Activated CD8-positive, alpha-beta memory T cell treated with anti-CD3 and anti-CD28 coated beads, Interleukin-2, amount 10 ng/mL, durations not matched to agents 7 days and 5 days (primary cell): ENCODE results near the gene CNOT11. TPM values are rescaled to one million over a fixed set of nuclear protein-coding genes. Genes with fewer than 3 reads are reported as not detected.

ENCODE experiments used
- ATAC-seq: fragments of 150-1000 bp; cut with Tn5 transposase; one replicate; pipeline ENCODE4 v1.10.0; 2021; ENCODE audit warnings: moderate library complexity
- CTCF ChIA-PET: fragments of 350-600 bp; sonication (Branson Sonifier 250); formaldehyde crosslinking; loops from one replicate; lab custom pipeline; 2021; ENCODE audit warnings: antibody characterized with exemption; lab: Charles Lee
- DNase-seq: peaks from one replicate; pipeline ENCODE4 v3.0.0-alpha.2; 2020
- H3K27ac Mint-ChIP-seq: one replicate; pipeline ENCODE4 v1.8.0; 2021; ENCODE audit warnings: mild to moderate bottlenecking, mixed read lengths
- H3K27me3 Mint-ChIP-seq: one replicate; pipeline ENCODE4 v1.8.0; 2021; ENCODE audit warnings: mixed read lengths
- H3K36me3 Mint-ChIP-seq: one replicate; pipeline ENCODE4 v1.8.0; 2021; ENCODE audit warnings: mild to moderate bottlenecking, mixed read lengths
- H3K4me1 Mint-ChIP-seq: one replicate; pipeline ENCODE4 v1.8.0; 2021; ENCODE audit warnings: mixed read lengths
- H3K4me3 Mint-ChIP-seq: one replicate; pipeline ENCODE4 v1.8.0; 2021; ENCODE audit warnings: mild to moderate bottlenecking, moderate library complexity, mixed read lengths
- H3K9me3 Mint-ChIP-seq: one replicate; pipeline ENCODE4 v1.8.0; 2022; ENCODE audit warnings: low read depth, mixed read lengths
- total RNA-seq, 2 experiments: library from RNA; stranded (reverse); gene quantifications; one replicate each; pipeline ENCODE4 v1.2.3, GENCODE V29; 2021

CNOT11 gene
- total RNA-seq, 2 experiments from 2014 or later = 57.4 to 71.9 TPM

DNA sequence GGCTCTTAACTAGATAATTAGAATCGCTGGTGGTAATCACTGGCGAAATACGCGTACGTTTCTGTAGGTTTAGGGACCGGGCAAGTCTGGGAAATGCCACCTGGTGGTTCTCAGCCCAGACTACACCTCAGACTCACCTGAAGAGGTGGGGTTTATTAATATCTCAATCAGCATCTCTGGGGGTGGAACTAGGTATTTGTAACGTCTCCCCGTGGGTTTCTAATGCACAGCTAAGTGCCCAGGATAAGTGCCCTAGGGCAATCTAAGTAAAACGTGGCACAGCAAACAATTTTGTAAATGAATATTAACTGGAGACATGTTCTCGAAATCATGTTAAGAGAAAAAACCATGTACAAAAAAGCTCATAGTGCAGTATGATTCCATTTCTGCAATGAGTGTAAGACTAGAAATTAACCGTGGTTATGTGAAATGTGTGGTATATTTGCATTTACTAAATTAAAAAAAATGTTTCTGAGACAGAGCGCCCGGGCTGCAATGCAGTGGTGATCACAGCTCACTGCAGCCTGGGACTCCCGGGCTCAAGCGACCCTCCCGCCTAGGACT is 760 bp upstream of the CNOT11 start:
- peaks cover 41% of the 10 kb centered on the region for H3K4me1 Mint-ChIP-seq
- CTCF ChIA-PET = interaction anchor here (0.5 to 4.8 kb wide), 13 partner anchors 11 to 250 kb away, joined by 3 to 28 read pairs (median 6); partner anchors contain the start of genes RNF149 and RPL31
- peak overlapping the region; percentile 97 for H3K27ac Mint-ChIP-seq
- H3K9me3 Mint-ChIP-seq = no peaks in the 10 kb centered on the region
- peaks cover 22% of the 10 kb centered on the region for H3K36me3 Mint-ChIP-seq
- H3K4me3 Mint-ChIP-seq = peak overlapping the region; percentile 91
- peak; percentile 46 for DNase-seq
- peak; percentile 41 for ATAC-seq
- no peaks in the 10 kb centered on the region for H3K27me3 Mint-ChIP-seq

- Mint-ChIP-seq H3K27me3 (no peaks in the 10 kb centered on the region), H3K27ac (peak overlapping the region; percentile 97), H3K36me3 (peaks cover 29% of the 10 kb centered on the region), H3K9me3 (no peaks in the 10 kb centered on the region), H3K4me3 (peak overlapping the region; percentile 91), H3K4me1 (peaks cover 46% of the 10 kb centered on the region)
- DNase-seq = peak; percentile 89
- ATAC-seq = peak; percentile 75
- CTCF ChIA-PET = interaction anchor here (0.8 to 4.8 kb wide), 17 partner anchors 12 to 476 kb away, joined by 3 to 28 read pairs (median 5); partner anchors contain the start of genes RFX8, RNF149 and TBC1D8
These were observed 472 bp downstream of the CNOT11 start for GRCh38 chr2:101253013-101253702.

- DNase-seq (no peak), ATAC-seq (no peak)
- CTCF ChIA-PET = interaction anchor here (0.8 to 3.7 kb wide), 17 partner anchors 12 to 475 kb away, joined by 3 to 28 read pairs (median 4); partner anchors contain the start of genes RFX8, RNF149 and TBC1D8
- Mint-ChIP-seq H3K27ac (peak overlapping the region; percentile 97), H3K4me3 (peak overlapping the region; percentile 91), H3K9me3 (no peaks in the 10 kb centered on the region), H3K36me3 (peaks cover 32% of the 10 kb centered on the region), H3K4me1 (peaks cover 47% of the 10 kb centered on the region), H3K27me3 (no peaks in the 10 kb centered on the region)
These were observed 1.2 kb downstream of the CNOT11 start for GRCh38 chr2:101253703-101254450.

GRCh38 chr2:101255501-101255900 is 2.8 kb downstream of the CNOT11 start:
- H3K27ac Mint-ChIP-seq = no peak overlapping the region
- H3K36me3 Mint-ChIP-seq = peaks cover 39% of the 10 kb centered on the region
- no peak for DNase-seq
- no peaks in the 10 kb centered on the region for H3K27me3 Mint-ChIP-seq
- H3K4me3 Mint-ChIP-seq = peak overlapping the region; percentile 5
- ATAC-seq = no peak
- peaks cover 55% of the 10 kb centered on the region for H3K4me1 Mint-ChIP-seq
- H3K9me3 Mint-ChIP-seq = no peaks in the 10 kb centered on the region
- CTCF ChIA-PET = interaction anchor here (0.6 to 0.8 kb wide), 2 partner anchors 17 to 86 kb away, joined by 3 read pairs; no protein-coding TSS in a partner anchor

DNA sequence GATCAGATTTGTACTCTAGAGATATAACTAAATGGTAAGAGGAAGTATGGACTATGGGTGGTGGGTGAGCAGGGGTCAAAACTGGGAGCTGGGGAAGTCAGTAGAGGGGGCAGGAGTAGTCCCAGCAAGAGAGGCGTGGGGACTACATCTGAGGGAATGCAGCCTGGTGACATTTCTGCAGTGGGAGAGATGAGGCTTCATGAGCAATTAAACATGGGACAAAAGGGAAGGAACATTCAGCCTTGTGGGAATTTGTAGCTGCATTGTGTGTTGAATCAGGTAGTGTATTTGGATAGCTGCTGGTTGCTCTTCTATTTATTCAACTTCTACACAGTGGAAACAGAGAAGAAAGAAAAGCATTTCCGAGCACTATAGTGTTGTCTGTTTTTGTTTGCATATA is 3.6 kb downstream of the CNOT11 start:
- CTCF ChIA-PET = interaction anchor here (0.8 kb wide), 1 partner anchor 16 kb away, joined by 3 read pairs; no protein-coding TSS in a partner anchor

GRCh38 chr2:101258804-101259203 is 6.1 kb downstream of the CNOT11 start:
- no peak overlapping the region for H3K4me3 Mint-ChIP-seq
- CTCF ChIA-PET = interaction anchor here (1.0 to 1.7 kb wide), 2 partner anchors 83 to 128 kb away, joined by 3 to 4 read pairs; partner anchors contain the start of gene CREG2
- H3K27ac Mint-ChIP-seq = peak overlapping the region; percentile 14

More for the DNA sequence above, 3.6 kb downstream of the CNOT11 start:
- Mint-ChIP-seq H3K36me3 (peaks cover 41% of the 10 kb centered on the region), H3K4me1 (peaks cover 52% of the 10 kb centered on the region), H3K4me3 (no peak overlapping the region), H3K9me3 (no peaks in the 10 kb centered on the region), H3K27ac (peak overlapping the region; percentile 22), H3K27me3 (no peaks in the 10 kb centered on the region)
- no peak for ATAC-seq
- DNase-seq = no peak

DNA sequence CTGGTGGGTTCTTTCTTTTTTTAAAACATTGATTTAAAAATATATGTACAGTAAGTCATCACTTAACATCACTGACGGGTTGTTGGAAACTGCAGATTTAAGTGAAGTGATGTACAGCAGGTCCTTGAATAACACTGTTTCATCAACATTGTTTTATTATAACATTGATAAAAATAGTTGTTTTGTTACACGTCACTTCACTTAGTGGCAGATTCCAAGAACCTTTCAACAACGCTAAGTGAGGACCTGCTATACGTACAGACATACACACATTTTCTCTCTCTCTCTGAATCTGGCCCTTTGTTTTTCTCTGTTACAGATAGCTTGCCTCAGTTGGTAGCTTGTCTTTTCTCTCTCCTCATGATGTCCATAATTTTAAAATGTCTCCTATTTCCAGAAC is 9.5 kb downstream of the CNOT11 start:
- CTCF ChIA-PET = interaction anchor here (0.6 kb wide), 1 partner anchor 26 kb away, joined by 3 read pairs; no protein-coding TSS in a partner anchor
- H3K27me3 Mint-ChIP-seq = no peaks in the 10 kb centered on the region
- H3K9me3 Mint-ChIP-seq = no peaks in the 10 kb centered on the region
- no peak overlapping the region for H3K27ac Mint-ChIP-seq
- peaks cover 38% of the 10 kb centered on the region for H3K4me1 Mint-ChIP-seq
- ATAC-seq = no peak
- no peak overlapping the region for H3K4me3 Mint-ChIP-seq
- peaks cover 55% of the 10 kb centered on the region for H3K36me3 Mint-ChIP-seq
- DNase-seq = no peak

More at GRCh38 chr2:101258804-101259203, 6.1 kb downstream of the CNOT11 start:
- Mint-ChIP-seq H3K36me3 (peaks cover 48% of the 10 kb centered on the region), H3K27me3 (no peaks in the 10 kb centered on the region), H3K9me3 (no peaks in the 10 kb centered on the region), H3K4me1 (peaks cover 53% of the 10 kb centered on the region)
- ATAC-seq = no peak
- no peak for DNase-seq

DNA sequence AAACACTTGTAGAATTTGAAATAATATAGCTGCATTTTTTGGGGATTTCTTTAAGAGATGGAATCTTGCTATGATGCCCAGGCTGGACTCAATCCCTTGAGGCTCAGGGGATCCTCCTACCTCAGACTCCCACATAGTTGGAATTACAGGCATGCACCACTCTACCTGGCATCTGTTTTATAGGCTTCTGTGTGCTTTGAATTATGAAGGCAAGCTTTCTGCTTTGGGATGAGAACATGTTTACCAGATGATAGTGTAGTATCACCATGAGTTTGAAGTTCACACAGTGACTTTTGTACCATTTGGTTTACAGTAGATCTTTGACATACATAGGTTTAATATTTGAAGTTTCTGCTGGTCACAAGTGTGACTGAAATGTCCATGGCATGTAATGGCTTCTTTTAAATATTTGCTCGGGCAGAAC is 10.7 kb downstream of the CNOT11 start:
- ATAC-seq (no peak), DNase-seq (no peak)
- Mint-ChIP-seq H3K36me3 (peaks cover 58% of the 10 kb centered on the region), H3K27ac (peak overlapping the region; percentile 50), H3K27me3 (no peaks in the 10 kb centered on the region), H3K4me1 (peaks cover 42% of the 10 kb centered on the region), H3K4me3 (no peak overlapping the region), H3K9me3 (no peaks in the 10 kb centered on the region)
- CTCF ChIA-PET = no interaction called here

DNA sequence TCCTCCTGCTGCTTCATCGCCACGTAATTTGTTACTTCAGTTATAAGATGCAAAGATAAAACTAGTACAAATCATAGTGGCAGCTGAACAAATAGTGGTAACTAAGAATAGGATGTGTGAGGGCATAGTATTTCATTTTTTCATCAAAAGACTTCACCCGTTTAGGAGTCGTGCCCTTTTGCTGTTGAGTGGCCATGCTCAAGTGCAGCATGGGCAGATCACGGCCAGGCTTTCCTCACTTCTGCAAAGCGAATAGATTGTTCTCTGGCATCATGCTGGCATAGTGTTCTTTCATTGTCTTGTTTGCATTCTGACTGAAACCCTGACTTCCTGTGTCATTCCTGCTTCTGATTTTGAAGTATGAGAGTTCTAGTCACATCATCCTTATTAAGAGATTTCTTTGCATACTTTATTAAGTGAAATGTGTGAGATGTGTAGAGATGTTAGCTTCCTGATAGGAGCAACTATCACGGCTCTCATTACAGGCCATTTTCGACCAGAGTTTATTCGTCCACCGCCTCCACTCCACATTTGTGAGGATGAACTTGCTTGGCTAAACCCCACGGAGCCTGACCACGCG is 11.8 kb downstream of the CNOT11 start:
- CTCF ChIA-PET = no interaction called here
- Mint-ChIP-seq H3K36me3 (peaks cover 59% of the 10 kb centered on the region), H3K4me1 (peaks cover 41% of the 10 kb centered on the region), H3K4me3 (no peak overlapping the region), H3K27me3 (no peaks in the 10 kb centered on the region), H3K9me3 (no peaks in the 10 kb centered on the region), H3K27ac (peak overlapping the region; percentile 66)
- no peak for DNase-seq
- ATAC-seq = peak; percentile 30

GRCh38 chr2:101265893-101266499 is 13.3 kb downstream of the CNOT11 start:
- Mint-ChIP-seq H3K4me3 (no peak overlapping the region), H3K36me3 (peaks cover 69% of the 10 kb centered on the region), H3K4me1 (peaks cover 51% of the 10 kb centered on the region), H3K9me3 (no peaks in the 10 kb centered on the region), H3K27ac (peak overlapping the region; percentile 33), H3K27me3 (no peaks in the 10 kb centered on the region)
- no peak for DNase-seq
- no peak for ATAC-seq
- CTCF ChIA-PET = interaction anchor here (0.7 kb wide), 1 partner anchor 13 kb away, joined by 3 read pairs; the partner anchor contains the start of gene CNOT11

GRCh38 chr2:101267671-101268656 is 15.3 kb downstream of the CNOT11 start:
- CTCF ChIA-PET = interaction anchor here (1.2 to 4.9 kb wide), 3 partner anchors 9 to 39 kb away, joined by 3 to 28 read pairs (median 5); partner anchors contain the start of gene CNOT11
- H3K27ac Mint-ChIP-seq = peak overlapping the region; percentile 71

More at GRCh38 chr2:101267671-101268656, 15.3 kb downstream of the CNOT11 start:
- no peak overlapping the region for H3K4me3 Mint-ChIP-seq
- H3K27me3 Mint-ChIP-seq = no peaks in the 10 kb centered on the region
- H3K4me1 Mint-ChIP-seq = peaks cover 63% of the 10 kb centered on the region
- DNase-seq (no peak), ATAC-seq (no peak)
- peaks cover 78% of the 10 kb centered on the region for H3K36me3 Mint-ChIP-seq
- no peaks in the 10 kb centered on the region for H3K9me3 Mint-ChIP-seq
